H9 (cell line): ENCODE data around the gene KCNH1. TPM values are rescaled to one million over a fixed set of nuclear protein-coding genes. Genes with fewer than 3 reads are reported as not detected.

Experiments used
- DNase-seq: peaks from one replicate; pipeline ENCODE4 v3.0.0-alpha.2; 2017
- H2AFZ ChIP-seq: one replicate; pipeline ENCODE4 v1.6.1; 2013; ENCODE audit warnings: mild to moderate bottlenecking, low read length, control low read depth, moderate library complexity
- H2AK5ac ChIP-seq: 2 replicates; pipeline ENCODE4 v1.6.1; 2013; ENCODE audit warnings: low read length, control low read depth, mixed read lengths; ENCODE audit not compliant: insufficient read length
- H2BK120ac ChIP-seq: one replicate; pipeline ENCODE4 v1.6.1; 2013; ENCODE audit warnings: low read depth, mild to moderate bottlenecking, low read length, control low read depth, inconsistent platforms; ENCODE audit not compliant: poor library complexity, severe bottlenecking
- H2BK12ac ChIP-seq: 2 replicates; pipeline ENCODE4 v1.6.1; 2013; ENCODE audit warnings: low read length, control low read depth, mixed read lengths, low read depth; ENCODE audit not compliant: insufficient read length
- H2BK15ac ChIP-seq: 2 replicates; pipeline ENCODE4 v1.6.1; 2013; ENCODE audit warnings: low read depth, low read length, control low read depth
- H2BK20ac ChIP-seq: one replicate; pipeline ENCODE4 v1.6.1; 2013; ENCODE audit warnings: low read depth, mild to moderate bottlenecking, low read length, control low read depth, inconsistent platforms; ENCODE audit not compliant: poor library complexity, severe bottlenecking
- H2BK5ac ChIP-seq: 2 replicates; pipeline ENCODE4 v1.6.1; 2013; ENCODE audit warnings: low read length, control low read depth, mixed read lengths; ENCODE audit not compliant: insufficient read length
- H3K14ac ChIP-seq: 2 replicates; pipeline ENCODE4 v1.6.1; 2013; ENCODE audit warnings: low read length, control low read depth; ENCODE audit not compliant: insufficient read depth
- H3K18ac ChIP-seq: 2 replicates; pipeline ENCODE4 v1.6.1; 2013; ENCODE audit warnings: low read depth, mild to moderate bottlenecking, mixed read lengths, low read length, control low read depth; ENCODE audit not compliant: insufficient read length
- H3K23ac ChIP-seq: 2 replicates; pipeline ENCODE4 v1.6.1; 2013; ENCODE audit warnings: low read length, control low read depth, mixed read lengths, low read depth; ENCODE audit not compliant: insufficient read length
- H3K23me2 ChIP-seq: 2 replicates; pipeline ENCODE4 v1.6.1; 2013; ENCODE audit warnings: low read depth, mild to moderate bottlenecking, mixed read lengths, low read length, control low read depth; ENCODE audit not compliant: insufficient read length, poor library complexity, severe bottlenecking
- H3K27ac ChIP-seq: 2 replicates; pipeline ENCODE4 v1.5.1; 2013; ENCODE audit warnings: low read length, control low read depth, mixed read lengths, low read depth; ENCODE audit not compliant: insufficient read length
- H3K27me3 ChIP-seq: 2 replicates; pipeline ENCODE4 v1.6.1; 2013; ENCODE audit warnings: low read length, control low read depth, inconsistent platforms; ENCODE audit not compliant: insufficient read depth
- H3K4ac ChIP-seq: 2 replicates; pipeline ENCODE4 v1.6.1; 2013; ENCODE audit warnings: low read depth, mild to moderate bottlenecking, control low read depth, inconsistent platforms, low read length, moderate library complexity
- H3K4me1 ChIP-seq: 2 replicates; pipeline ENCODE4 v1.6.1; 2013; ENCODE audit warnings: low read length, control low read depth, inconsistent platforms; ENCODE audit not compliant: insufficient read depth
- H3K4me2 ChIP-seq: 2 replicates; pipeline ENCODE4 v1.6.1; 2013; ENCODE audit warnings: low read length, control low read depth, mixed read lengths; ENCODE audit not compliant: insufficient read length, insufficient read depth
- H3K56ac ChIP-seq: 2 replicates; pipeline ENCODE4 v1.6.1; 2013; ENCODE audit warnings: low read depth, mild to moderate bottlenecking, mixed read lengths, low read length, control low read depth; ENCODE audit not compliant: insufficient read length
- H3K79me1 ChIP-seq: 2 replicates; pipeline ENCODE4 v1.6.1; 2013; ENCODE audit warnings: low read depth, mild to moderate bottlenecking, moderate library complexity, low read length, control low read depth, inconsistent platforms; ENCODE audit not compliant: insufficient read depth, poor library complexity, severe bottlenecking
- H3K79me2 ChIP-seq: 2 replicates; pipeline ENCODE4 v1.6.1; 2013; ENCODE audit warnings: low read length, control low read depth, inconsistent platforms; ENCODE audit not compliant: insufficient read depth
- H3K9ac ChIP-seq: 2 replicates; pipeline ENCODE4 v1.6.1; 2013; ENCODE audit warnings: low read length, control low read depth, mixed read lengths; ENCODE audit not compliant: insufficient read length; ENCODE audit errors: extremely low read depth
- H3K9me3 ChIP-seq: one replicate; pipeline ENCODE4 v1.6.1; 2013; ENCODE audit warnings: low read depth, low read length, inconsistent platforms; ENCODE audit not compliant: control insufficient read depth
- H3T11ph ChIP-seq: one replicate; pipeline ENCODE4 v1.6.1; 2013; ENCODE audit warnings: mild to moderate bottlenecking, low read length, control low read depth, inconsistent platforms
- H4K20me1 ChIP-seq: one replicate; pipeline ENCODE4 v1.6.1; 2013; ENCODE audit not compliant: control insufficient read depth, insufficient read length, insufficient read depth
- H4K5ac ChIP-seq: 2 replicates; pipeline ENCODE4 v1.6.1; 2013; ENCODE audit warnings: low read depth, mild to moderate bottlenecking, mixed read lengths, low read length, control low read depth; ENCODE audit not compliant: insufficient read length
- H4K8ac ChIP-seq: replicated peaks from 2 replicates; pipeline ENCODE4 v1.6.1; 2013; ENCODE audit warnings: low read length, control low read depth, mixed read lengths, low read depth; ENCODE audit not compliant: insufficient read length
- H4K91ac ChIP-seq: 2 replicates; pipeline ENCODE4 v1.6.1; 2013; ENCODE audit warnings: low read depth, mild to moderate bottlenecking, moderate library complexity, mixed read lengths, low read length, control low read depth; ENCODE audit not compliant: insufficient read length
- H3K27ac Mint-ChIP-seq, 3 experiments: 2 replicates in 2 of 3; 3 replicates in 1 of 3; pipeline ENCODE4 v1.8.0; 2020 to 2021; ENCODE audit warnings: mixed read lengths in 3 of 3, mild to moderate bottlenecking in 1 of 3, moderate library complexity in 1 of 3
- H3K27me3 Mint-ChIP-seq: 2 replicates; pipeline ENCODE4 v1.8.0; 2021; ENCODE audit warnings: low read depth, mild to moderate bottlenecking, moderate library complexity, mixed read lengths
- H3K36me3 Mint-ChIP-seq, 3 experiments: 2 replicates in 2 of 3; 3 replicates in 1 of 3; pipeline ENCODE4 v1.8.0; 2020 to 2021; ENCODE audit warnings: low read depth in 3 of 3, mixed read lengths in 3 of 3; ENCODE audit not compliant: insufficient read depth in 1 of 3
- H3K4me1 Mint-ChIP-seq, 2 experiments: 2 replicates each; pipeline ENCODE4 v1.8.0; 2020; ENCODE audit warnings: mixed read lengths in 2 of 2
- H3K4me3 Mint-ChIP-seq, 2 experiments: 2 replicates in 1 of 2; 3 replicates in 1 of 2; pipeline ENCODE4 v1.8.0; 2020 to 2021; ENCODE audit warnings: mild to moderate bottlenecking in 2 of 2, mixed read lengths in 2 of 2, moderate library complexity in 1 of 2
- H3K9me3 Mint-ChIP-seq, 2 experiments: 2 replicates in 1 of 2; 3 replicates in 1 of 2; pipeline ENCODE4 v1.8.0; 2020; ENCODE audit warnings: mild to moderate bottlenecking in 2 of 2, mixed read lengths in 2 of 2, moderate library complexity in 1 of 2
- CTCF ChIP-seq: fragments of 200-600 bp; sonication (generic); conservative IDR thresholded peaks from 3 replicates; pipeline ENCODE4 v1.8.0; 2021; ENCODE audit warnings: antibody characterized with exemption, mild to moderate bottlenecking
- WGBS: extraction: QIAGEN DNeasy Blood & Tissue Kit; methylation state at CpG from one replicate; pipeline ENCODE4 v1.1.7; 2013; ENCODE audit warnings: missing lambda C conversion rate, low lambda C conversion rate, mixed read lengths; ENCODE audit not compliant: insufficient read length; ENCODE audit errors: extremely low coverage; 5-methylcytosine and 5-hydroxymethylcytosine counted together
- total RNA-seq: library from RNA; stranded (reverse); gene quantifications from 2 replicates; pipeline ENCODE4 v1.2.1, GENCODE V29; 2021

The KCNH1 gene
- total RNA-seq, 1 experiment from 2014 or later, result 0.11 TPM

- Mint-ChIP-seq H3K36me3 (no peaks in the 10 kb centered on the region), H3K4me1 (no peaks in the 10 kb centered on the region), H3K27me3 (no peaks in the 10 kb centered on the region; the same call in 1 of the 2 replicates), H3K9me3 (no peaks in the 10 kb centered on the region), H3K27ac (no peak overlapping the region), H3K4me3 (no peak overlapping the region)
- H4K20me1 ChIP-seq, result no peaks in the 10 kb centered on the region
- H3K23me2 ChIP-seq, result no peaks in the 10 kb centered on the region
- H2BK20ac ChIP-seq, result no peak overlapping the region
- no peak overlapping the region for H3K9ac ChIP-seq
- no peak overlapping the region for H3K4me2 ChIP-seq
- no peak overlapping the region for H3T11ph ChIP-seq
- TF ChIP-seq CTCF, result no peak
- H4K8ac ChIP-seq, result no peak overlapping the region
- H2BK5ac ChIP-seq, result no peak overlapping the region
- H3K56ac ChIP-seq, result no peak overlapping the region
- no peaks in the 10 kb centered on the region for H3K27me3 ChIP-seq
- H2AK5ac ChIP-seq, result no peak overlapping the region
- no peak overlapping the region for H2BK15ac ChIP-seq
- H2BK120ac ChIP-seq, result no peak overlapping the region
- no peak overlapping the region for H3K4ac ChIP-seq
- H3K79me2 ChIP-seq, result no peaks in the 10 kb centered on the region
- WGBS, result no CpG with 5 or more reads among the region's 3 CpGs
- no peaks in the 10 kb centered on the region for H3K9me3 ChIP-seq
- H3K79me1 ChIP-seq, result no peaks in the 10 kb centered on the region
- no peaks in the 10 kb centered on the region for H3K4me1 ChIP-seq
- H4K91ac ChIP-seq, result no peak overlapping the region
- no peak overlapping the region for H4K5ac ChIP-seq
- H3K27ac ChIP-seq, result no peak overlapping the region
- no peak overlapping the region for H3K23ac ChIP-seq
- H2BK12ac ChIP-seq, result no peak overlapping the region
- no peak for DNase-seq
- H3K14ac ChIP-seq, result no peak overlapping the region
- no peak overlapping the region for H2AFZ ChIP-seq
- no peak overlapping the region for H3K18ac ChIP-seq
Measured at GRCh38 chr1:210678306-210678705, 455.6 kb downstream of the KCNH1 start.
